H1 (cell line): ENCODE measurements around the gene CHCHD3. TPM values are rescaled to one million over a fixed set of nuclear protein-coding genes. Genes with fewer than 3 reads are reported as not detected.

Experiments
- HDAC2 ChIP-seq, 2 experiments: fragments of 300-600 bp in 1 of 2; sonication (generic) in 1 of 2; IDR thresholded peaks; 2 replicates each; pipeline ENCODE4 v1.6.1; 2011 to 2012; ENCODE audit warnings: low read depth in 2 of 2, low read length in 2 of 2, mild to moderate bottlenecking in 2 of 2, moderate library complexity in 2 of 2, borderline replicate concordance in 1 of 2, inconsistent platforms in 1 of 2
- POLR2AphosphoS5 ChIP-seq: IDR thresholded peaks from 2 replicates; pipeline ENCODE4 v1.6.1; 2011; ENCODE audit warnings: low read depth, low read length
- polyA plus RNA-seq, 7 experiments: library from polyadenylated mRNA; depleted of rRNA in 3 of 7; stranded (reverse) in 5 of 7; unstranded in 2 of 7; fragments of >200 nt in 5 of 7; fragments of 200-250 nt in 2 of 7; gene quantifications; 1 replicate in 5 of 7; 2 replicates in 1 of 7; 4 replicates in 1 of 7; pipeline versions ENCODE4 v1.2.1 to v1.2.3, GENCODE V29; 2011 to 2013; ENCODE audit warnings: missing spikeins in 2 of 7, mixed read lengths in 2 of 7
- total RNA-seq: library from RNA; stranded (reverse); fragmentation: NEBNext Ultra II Directional; extraction: Animal tissue kit (Norgen Biotek cat#: 25700); gene quantifications from 2 replicates; pipeline ENCODE4 v1.2.1, GENCODE V29; 2021

The CHCHD3 gene
- total and polyA plus RNA-seq, 2 of the 8 experiments (the other 6 are each of a cell fraction or from before 2014, with no cell fraction given): 42.9 to 137 TPM

DNA sequence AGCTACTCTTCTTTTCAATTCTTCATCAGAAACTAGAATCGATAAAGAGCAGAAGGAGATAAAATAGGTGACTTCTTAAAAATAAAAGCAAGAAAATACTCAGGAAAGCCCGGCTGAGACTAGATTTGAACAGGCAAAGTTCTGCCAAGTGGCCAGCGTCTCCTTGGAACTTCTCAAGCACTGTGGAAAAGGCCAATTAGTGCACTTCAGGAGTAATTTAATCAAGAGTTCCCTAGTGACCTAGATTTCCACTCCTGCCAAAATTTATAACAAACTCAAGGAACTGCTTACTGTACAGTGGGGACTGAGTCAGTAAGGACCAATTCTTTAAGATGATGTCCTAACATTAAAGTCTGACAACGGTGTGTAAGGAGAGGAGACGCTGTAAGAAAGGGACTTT lies 57.3 kb downstream of the CHCHD3 start (continued):
- TF ChIP-seq HDAC2 (IDR thresholded peaks at IDR 0.05; ENCODE audit: borderline replicate concordance in 1 of 2, low read depth in 2 of 2, low read length in 2 of 2) (no peak), POLR2AphosphoS5 (no peak)
